NCI-H2081 (cell line): Measurements from ENCODE around the gene AK8.

Experiments
- DNase-seq, 2 experiments: peaks; one replicate each; lab custom pipeline; 2025; lab: John Stamatoyannopoulos, UW

AK8 gene

DNA sequence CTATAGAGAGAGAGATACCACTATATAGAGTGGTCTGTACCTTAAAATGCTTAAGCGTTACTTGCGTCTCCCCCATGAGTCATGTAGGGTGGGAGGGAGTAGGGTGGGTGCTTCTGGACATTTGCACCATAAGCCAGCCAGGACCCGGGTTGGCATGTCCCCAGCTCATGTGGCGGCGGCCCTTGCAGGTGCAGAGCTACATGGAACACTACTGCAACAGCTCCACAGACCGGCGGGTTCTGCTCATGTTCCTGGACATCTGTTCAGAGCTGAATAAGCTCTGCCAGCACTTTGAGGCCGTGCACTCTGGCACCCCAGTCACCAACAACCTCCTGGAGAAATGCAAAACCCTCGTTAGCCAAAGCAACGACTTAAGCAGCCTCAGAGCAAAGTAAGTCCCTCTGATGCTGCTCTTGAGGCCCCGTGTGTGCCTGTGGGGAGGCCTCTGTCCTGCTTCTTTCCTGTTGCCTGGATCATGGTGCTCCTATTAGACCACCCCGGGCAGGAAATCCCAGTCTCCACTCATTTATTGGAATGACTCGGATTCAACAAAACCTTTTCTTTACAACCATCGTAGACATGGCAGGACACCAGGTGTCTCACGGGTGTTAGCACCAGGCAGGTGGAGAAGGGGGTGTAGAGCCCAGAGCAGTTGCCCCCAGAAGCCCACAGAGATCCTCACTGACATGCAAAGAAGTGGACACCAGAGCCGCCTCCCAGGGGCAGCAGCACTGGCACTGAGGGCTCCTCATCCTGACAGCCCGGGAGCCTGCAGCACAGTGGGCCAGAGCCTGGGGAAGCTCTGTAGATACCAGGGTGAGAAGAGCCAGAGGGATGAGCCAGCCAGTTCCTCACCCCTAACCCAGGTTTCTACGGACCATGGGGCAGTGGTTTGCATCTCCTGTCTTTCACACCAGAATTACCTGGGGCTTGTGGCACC, 9.4 kb upstream of the AK8 start:
- DNase-seq: no peak

DNA sequence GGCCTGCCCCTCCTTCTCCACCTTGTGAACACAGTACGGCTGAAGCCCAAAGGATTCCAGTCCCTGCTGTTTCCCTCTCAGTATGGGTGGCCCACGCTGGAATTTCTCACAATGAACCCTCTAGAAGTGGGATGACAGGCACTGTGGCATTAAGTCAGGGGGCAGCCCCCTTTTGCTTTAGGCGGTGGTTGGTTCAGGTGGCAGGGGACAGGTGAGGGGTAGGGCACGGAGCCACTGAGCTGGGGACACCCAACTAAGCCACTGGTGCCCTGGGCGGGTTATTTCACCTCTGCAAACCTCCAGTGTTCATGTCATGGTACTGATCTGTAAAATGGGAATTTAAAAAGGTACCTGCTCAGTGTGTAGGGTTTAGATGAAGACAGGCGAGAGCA, 8.2 kb upstream of the AK8 start:
- DNase-seq: no peak

DNA sequence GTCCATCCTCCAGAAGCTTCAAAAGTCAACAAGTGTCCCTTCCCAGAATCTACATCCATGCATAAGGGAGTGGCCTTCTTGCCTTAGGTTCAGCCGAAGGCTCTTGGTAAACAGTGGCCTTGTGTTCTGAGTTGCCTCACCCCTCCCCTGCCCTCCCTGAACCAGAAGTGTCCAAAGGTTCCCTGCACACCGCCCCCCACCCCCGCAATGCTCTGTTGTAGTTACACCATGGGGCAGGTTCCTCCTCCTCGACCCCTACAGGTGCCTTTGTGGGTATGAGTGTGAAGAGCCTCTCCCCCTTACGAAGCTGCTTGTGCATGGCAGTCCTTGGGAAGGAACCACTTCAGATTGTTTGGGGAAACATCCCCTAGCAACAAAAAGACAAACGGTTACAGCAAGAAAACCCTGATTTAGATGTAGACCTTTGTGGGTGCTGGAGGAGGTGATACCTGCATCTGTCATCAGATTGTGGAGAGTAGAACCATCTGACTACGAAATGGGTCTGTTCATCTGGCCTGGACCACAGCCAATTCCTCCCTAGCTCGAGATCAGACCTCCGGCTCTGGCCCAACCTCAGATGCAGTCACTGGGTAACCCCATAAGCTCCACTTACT, 7.7 kb upstream of the AK8 start:
- DNase-seq: no peak

DNA sequence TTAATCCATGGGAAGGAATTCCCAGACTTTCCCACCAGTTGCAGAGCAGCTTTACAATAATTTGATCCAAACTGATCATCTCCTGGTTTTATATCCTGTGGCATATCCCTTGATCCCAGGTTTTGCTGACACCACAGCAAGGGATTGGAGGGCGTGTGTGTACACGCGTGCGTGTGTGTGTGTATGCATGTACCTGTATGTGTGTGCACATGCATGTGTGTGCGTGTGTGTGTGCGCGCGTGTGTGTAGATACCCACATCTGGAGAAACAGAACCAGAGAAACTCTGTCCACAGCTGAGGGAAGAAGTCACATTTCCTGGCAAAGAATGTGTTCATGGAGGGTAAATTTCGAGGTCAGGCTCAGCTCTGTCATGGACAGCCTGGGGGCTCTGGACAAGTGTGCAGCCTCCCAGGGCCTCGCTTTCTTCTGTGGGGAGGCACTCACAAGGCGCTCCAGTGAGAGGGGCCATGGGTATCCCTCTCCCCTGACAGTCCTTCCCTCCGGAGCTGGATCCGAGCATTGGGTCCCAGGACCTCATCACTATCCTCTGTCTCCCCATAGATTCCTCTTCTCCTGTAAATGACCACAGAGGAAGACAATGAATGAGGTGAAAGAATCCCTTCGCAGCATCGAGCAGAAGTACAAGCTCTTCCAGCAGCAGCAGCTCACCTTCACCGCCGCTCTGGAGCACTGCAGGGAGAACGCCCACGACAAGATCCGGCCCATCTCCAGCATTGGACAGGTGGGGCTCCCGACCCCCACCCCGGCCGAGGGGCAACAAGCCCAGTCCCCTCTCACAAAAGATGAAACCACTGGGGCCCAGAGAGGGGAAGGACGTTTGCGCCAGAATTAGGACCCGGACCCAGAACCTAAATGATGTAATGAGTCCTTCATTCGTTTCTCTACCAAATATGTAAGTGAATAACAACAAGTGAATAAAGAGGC, 5.5 kb upstream of the AK8 start:
- DNase-seq: no peak

DNA sequence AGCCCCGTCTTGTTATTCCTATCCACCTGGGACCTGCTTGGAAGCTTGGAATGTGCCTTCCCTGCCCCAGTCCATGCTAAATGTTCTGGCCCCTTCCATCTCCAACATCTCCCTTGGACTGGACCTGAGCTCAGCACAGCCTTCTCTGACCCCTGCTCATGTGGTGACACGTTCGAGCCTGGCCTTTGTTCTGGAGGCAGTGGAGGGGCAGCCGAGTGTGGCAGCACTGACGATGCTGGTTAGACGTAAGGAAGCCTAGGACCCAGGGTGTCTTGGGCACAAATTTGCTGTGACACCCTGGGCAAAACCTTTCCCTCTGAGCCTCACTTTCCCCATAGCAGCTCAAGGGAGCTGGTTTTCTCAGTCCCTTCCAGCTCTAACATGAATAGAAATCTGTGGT, 4.5 kb upstream of the AK8 start:
- DNase-seq: no peak

GRCh38 chr9:132881826-132882225, 3.7 kb upstream of the AK8 start:
- no peak for DNase-seq

- no peak for DNase-seq
Observed at GRCh38 chr9:132880324-132880661, 2.2 kb upstream of the AK8 start.

GRCh38 chr9:132879457-132880323, 1.6 kb upstream of the AK8 start:
- no peak for DNase-seq

DNA sequence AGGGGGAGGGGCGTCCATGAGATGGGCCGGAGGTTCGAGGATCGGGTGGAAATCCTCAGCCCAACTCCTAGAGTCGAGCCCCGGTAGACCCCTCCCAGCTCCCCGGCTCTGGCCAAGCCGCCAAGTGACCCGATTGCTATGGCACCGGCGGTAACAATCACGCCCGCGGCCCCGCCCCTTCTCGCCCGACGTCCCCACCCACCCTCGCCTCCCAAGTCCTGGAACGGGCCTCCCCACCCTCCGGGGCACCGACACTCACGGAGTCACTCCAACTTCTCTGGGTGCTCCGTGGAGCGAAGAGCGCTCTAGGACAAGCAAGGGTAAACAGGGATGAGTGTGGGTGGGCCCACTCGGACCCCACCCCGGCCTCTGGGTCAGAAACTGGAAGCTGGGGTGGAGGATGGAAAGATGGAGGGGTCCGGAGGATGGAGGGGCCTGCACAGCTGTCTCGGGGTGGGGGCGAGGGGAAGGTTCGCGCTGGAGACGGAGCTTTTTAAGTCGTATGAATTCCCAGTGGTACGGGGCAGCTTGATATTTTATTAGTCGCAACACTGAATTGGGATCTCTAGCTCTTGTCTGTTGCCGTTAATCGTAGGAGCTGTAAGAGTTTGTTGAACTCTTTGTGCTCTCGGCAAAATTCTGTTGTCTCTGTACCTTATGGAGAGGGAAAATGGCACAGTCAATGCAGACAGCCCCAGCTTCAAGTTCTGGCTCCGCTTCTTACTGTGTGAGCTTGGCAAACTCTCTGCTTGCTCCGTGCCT, 792 bp upstream of the AK8 start, which contains the start of gene SPACA9:
SPACA9 (plus strand) TSS at position 204 of the 762 bp plus-strand sequence. CDS start 5,050 bp downstream, outside the sequence.
- peak in 1 of 2 experiments; percentile 21 for DNase-seq

DNA sequence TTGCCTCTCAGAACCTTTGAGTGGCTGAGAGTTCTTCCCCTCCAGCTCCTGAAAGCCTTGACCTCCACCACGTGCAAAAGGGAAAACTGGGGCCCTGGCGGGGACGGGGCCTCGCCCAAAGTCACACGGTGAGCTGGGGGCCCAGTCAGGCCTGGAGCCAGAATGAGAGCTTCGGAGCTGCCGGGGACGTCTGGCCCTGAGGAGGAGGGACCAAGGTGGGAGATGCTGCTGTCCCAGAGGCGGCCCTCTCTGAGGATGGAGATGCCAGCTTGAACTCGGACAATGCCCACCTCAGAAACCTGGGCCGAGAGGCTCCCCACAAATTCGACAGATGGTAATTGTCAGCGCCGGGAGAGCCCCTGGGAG, 643 bp downstream of the AK8 start:
- no peak for DNase-seq

DNA sequence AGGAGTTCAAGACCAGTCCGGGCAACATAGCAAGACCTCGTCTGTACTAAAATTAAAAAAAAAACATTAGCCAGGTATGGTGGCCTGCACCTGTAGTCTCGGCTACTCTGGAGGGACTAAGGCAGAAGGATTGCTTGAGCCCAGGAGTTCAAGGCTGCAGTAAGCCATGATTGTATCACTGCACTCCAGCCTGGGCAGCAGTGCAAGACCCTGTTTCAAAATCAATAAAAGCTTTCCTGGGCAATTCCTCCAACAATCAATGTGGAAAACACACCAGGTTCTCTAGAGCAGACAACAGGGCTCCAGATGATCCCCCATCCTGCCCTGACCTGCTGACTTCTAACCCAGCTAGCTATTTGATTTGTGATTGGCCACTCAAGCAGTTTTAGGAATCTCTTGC, 1.2 kb downstream of the AK8 start:
- no peak for DNase-seq

- DNase-seq: no peak
Observed at GRCh38 chr9:132875159-132875558, 2.9 kb downstream of the AK8 start.

GRCh38 chr9:132873403-132873802, 4.7 kb downstream of the AK8 start:
- no peak for DNase-seq

DNA sequence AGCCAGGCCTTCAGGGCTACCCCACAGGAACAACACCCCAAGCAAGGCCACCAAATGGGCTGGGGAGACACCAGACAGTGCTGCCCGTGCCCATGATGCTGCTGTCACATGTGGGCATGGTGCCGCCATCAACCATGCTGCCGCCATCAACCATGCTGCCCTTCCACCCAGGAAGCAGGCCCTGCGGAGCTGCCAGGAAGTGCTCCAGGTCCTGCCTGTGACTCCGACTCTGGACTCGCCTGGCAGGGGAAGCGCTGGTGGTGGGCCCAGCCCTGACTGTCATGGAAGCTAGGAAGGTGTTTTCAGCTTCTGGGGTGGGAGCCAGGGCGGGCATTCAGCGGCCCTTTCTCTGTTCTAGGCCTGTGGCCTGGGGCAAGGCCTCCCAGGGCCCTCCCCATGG, 8.8 kb downstream of the AK8 start:
- no peak for DNase-seq

DNA sequence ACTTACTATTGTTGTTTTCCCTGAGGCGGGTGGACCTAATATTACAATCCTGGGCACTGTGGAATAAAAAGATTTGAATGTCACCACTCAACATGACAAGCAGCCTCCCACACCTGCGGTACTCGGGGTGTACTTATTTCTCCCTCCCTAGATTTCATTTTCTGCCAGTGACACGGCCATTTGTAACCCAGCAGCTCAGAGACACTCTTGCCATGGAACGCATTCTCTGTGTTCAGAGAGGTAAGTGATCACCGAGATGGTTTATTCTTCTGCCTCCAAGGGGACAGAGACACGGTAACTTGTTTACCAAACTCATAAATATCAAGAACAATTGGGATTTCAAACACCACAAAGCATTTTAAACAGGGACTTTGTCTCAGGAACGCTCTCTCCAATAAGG, 11.2 kb downstream of the AK8 start:
- no peak for DNase-seq

DNA sequence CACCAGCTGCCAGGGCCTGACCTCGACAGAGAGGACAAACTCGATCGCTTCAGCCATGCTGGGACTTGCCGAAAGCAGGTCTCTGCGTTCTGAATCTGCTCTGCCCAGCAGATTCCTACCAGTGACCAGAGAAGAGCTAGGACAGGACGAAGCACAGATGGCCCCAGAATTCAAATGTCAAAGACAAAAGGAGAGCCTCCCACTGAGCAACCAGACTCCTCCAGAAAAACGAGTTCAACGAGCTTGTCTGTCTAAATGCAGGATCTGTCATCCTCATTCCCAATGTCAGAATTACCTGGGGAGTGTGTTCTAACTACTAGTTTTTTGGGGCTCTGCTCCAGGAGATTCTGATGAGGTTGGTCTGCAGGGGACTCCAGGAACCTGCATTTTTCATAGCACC, 13.4 kb downstream of the AK8 start:
- no peak for DNase-seq

GRCh38 chr9:132864277-132864676, 13.8 kb downstream of the AK8 start:
- no peak for DNase-seq

DNA sequence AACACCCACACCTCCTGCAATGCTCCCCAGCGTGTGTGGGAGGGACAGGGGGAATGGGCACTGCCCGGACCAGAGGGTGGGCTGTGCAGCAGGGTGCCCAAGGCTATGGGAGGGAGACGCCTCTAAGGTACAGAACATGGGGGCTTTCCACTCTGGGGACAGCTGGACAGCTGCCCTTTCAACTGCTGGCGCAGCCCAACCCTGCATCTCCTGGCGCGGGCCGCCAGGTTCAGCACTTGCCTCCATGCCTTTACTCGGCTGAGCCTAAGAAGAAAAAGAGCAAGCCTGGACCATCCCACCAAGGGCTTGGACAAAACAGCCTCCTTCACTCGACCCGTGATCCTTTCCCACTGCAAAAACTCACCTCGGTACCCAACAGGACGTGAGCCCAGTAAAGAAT, 15.0 kb downstream of the AK8 start:
- DNase-seq: no peak

DNA sequence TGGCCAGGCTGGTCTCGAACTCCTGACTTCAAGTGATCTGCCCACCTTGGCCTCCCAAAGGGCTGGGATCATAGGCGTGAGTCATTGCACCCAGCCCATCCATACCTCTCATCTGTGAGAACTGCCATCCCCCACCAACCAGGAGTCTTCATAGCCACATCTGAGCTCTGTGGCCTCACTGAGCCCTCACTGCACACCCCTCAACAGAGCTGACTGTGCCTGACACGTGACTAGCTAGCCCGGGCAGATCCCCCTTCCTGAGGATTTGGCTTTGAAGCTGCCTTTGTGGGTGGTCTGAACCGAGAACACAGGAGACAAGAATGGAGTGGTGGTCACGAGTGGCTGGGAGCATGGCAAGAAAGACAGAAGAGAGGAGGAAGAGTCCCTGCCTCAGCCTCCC, 15.6 kb downstream of the AK8 start:
- no peak for DNase-seq

GRCh38 chr9:132861666-132862065, 16.4 kb downstream of the AK8 start:
- DNase-seq: no peak

DNA sequence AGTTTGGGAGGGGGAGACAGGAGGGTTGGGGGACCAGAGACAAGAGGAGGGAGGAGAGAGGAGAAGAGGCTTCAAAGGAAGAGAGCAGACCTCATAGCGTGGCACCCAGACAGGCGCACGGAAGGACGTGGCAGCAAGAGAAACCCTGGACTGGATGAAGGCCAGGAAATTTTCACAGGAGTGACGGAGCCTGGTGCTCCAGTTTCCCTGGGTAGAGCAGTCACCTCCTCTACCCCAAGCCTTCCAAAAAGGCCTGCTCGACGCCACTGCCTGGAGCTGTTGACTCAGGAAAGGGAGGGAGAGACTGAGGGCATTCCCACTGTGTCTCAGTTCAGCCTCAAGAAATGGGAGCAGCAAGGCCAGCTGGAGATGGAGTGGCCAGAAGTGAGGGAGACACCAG, 19.3 kb downstream of the AK8 start:
- no peak for DNase-seq
